ENCODE data around the gene SLC66A2.

The SLC66A2 gene

GRCh38 chr18:79936641-79937040, 14.8 kb downstream of the SLC66A2 start:
- no peak for TF ChIP-seq CTCF (conservative IDR thresholded peaks at IDR 0.05; ENCODE audit: low read depth, low read length)
- H3K4me3 ChIP-seq (ENCODE audit: low read length): no peak overlapping the region
- no peak for DNase-seq (ENCODE audit: low read depth)

GRCh38 chr18:79935925-79936324, 15.5 kb downstream of the SLC66A2 start:
- TF ChIP-seq CTCF (conservative IDR thresholded peaks at IDR 0.05; ENCODE audit: low read depth, low read length): no peak
- H3K4me3 ChIP-seq (ENCODE audit: low read length): no peak overlapping the region
- no peak for DNase-seq (ENCODE audit: low read depth)

GRCh38 chr18:79935499-79935898, 16.0 kb downstream of the SLC66A2 start:
- no peak for TF ChIP-seq CTCF (conservative IDR thresholded peaks at IDR 0.05; ENCODE audit: low read depth, low read length)
- H3K4me3 ChIP-seq (ENCODE audit: low read length): no peak overlapping the region
- DNase-seq (ENCODE audit: low read depth): no peak

GRCh38 chr18:79935098-79935480, 16.4 kb downstream of the SLC66A2 start:
- TF ChIP-seq CTCF (conservative IDR thresholded peaks at IDR 0.05; ENCODE audit: low read depth, low read length): no peak
- no peak overlapping the region for H3K4me3 ChIP-seq (ENCODE audit: low read length)
- no peak for DNase-seq (ENCODE audit: low read depth)

GRCh38 chr18:79934311-79935097, 16.9 kb downstream of the SLC66A2 start:
- no peak overlapping the region for H3K4me3 ChIP-seq (ENCODE audit: low read length)
- no peak for DNase-seq (ENCODE audit: low read depth)
- TF ChIP-seq CTCF (conservative IDR thresholded peaks at IDR 0.05; ENCODE audit: low read depth, low read length): no peak

GRCh38 chr18:79933765-79934164, 17.7 kb downstream of the SLC66A2 start:
- no peak for DNase-seq (ENCODE audit: low read depth)
- H3K4me3 ChIP-seq (ENCODE audit: low read length): no peak overlapping the region
- TF ChIP-seq CTCF (conservative IDR thresholded peaks at IDR 0.05; ENCODE audit: low read depth, low read length): no peak

- H3K4me3 ChIP-seq (ENCODE audit: low read length): no peak overlapping the region
- TF ChIP-seq CTCF (conservative IDR thresholded peaks at IDR 0.05; ENCODE audit: low read depth, low read length): no peak
- no peak for DNase-seq (ENCODE audit: low read depth)
Measured at GRCh38 chr18:79932907-79933306, 18.5 kb downstream of the SLC66A2 start.

Measured in retinal pigment epithelial cell (primary cell).